Neural progenitor cell (in vitro differentiated cells): ENCODE results near the gene TGM4. TPM values are rescaled to one million over a fixed set of nuclear protein-coding genes. Genes with fewer than 3 reads are reported as not detected.

Experiments
- DNase-seq: peaks from one replicate; pipeline ENCODE4 v3.0.0-alpha.2; 2016; ENCODE audit warnings: low spot score
- H2AFZ ChIP-seq: fragments of 200-600 bp; sonication (generic); replicated peaks from 2 replicates; pipeline ENCODE4 v1.6.1; 2016; ENCODE audit warnings: antibody characterized with exemption
- H3F3A ChIP-seq: fragments of 200-600 bp; sonication (generic); 2 replicates; pipeline ENCODE4 v1.6.1; 2016; ENCODE audit warnings: antibody characterized with exemption, low read depth
- H3K27ac ChIP-seq: fragments of 200-600 bp; sonication (generic); 2 replicates; pipeline ENCODE4 v1.5.1; 2016; ENCODE audit warnings: mild to moderate bottlenecking
- H3K27me3 ChIP-seq: fragments of 200-600 bp; sonication (generic); 2 replicates; pipeline ENCODE4 v1.6.1; 2016; ENCODE audit warnings: mild to moderate bottlenecking, moderate library complexity
- H3K36me3 ChIP-seq: fragments of 200-600 bp; sonication (generic); 2 replicates; pipeline ENCODE4 v1.5.1; 2016
- H3K4me1 ChIP-seq: fragments of 200-600 bp; sonication (generic); 2 replicates; pipeline ENCODE4 v1.6.1; 2016; ENCODE audit warnings: mixed run types
- H3K4me2 ChIP-seq: fragments of 200-600 bp; sonication (generic); 2 replicates; pipeline ENCODE4 v1.6.1; 2016
- H3K4me3 ChIP-seq: fragments of 200-600 bp; sonication (generic); 2 replicates; pipeline ENCODE4 v1.5.1; 2016
- H3K79me2 ChIP-seq: fragments of 200-600 bp; sonication (generic); 2 replicates; pipeline ENCODE4 v1.6.1; 2016; ENCODE audit warnings: low read depth
- H3K9ac ChIP-seq: fragments of 200-600 bp; sonication (generic); 2 replicates; pipeline ENCODE4 v1.6.1; 2016
- H3K9me3 ChIP-seq: fragments of 200-600 bp; sonication (generic); 2 replicates; pipeline ENCODE4 v1.5.1; 2016; ENCODE audit warnings: low read depth
- H4K20me1 ChIP-seq: fragments of 200-600 bp; sonication (generic); 2 replicates; pipeline ENCODE4 v1.6.1; 2016; ENCODE audit warnings: low read depth
- H3K27ac Mint-ChIP-seq: 3 replicates; pipeline ENCODE4 v1.8.0; 2021; ENCODE audit warnings: mixed read lengths
- H3K27me3 Mint-ChIP-seq: 2 replicates; pipeline ENCODE4 v1.8.0; 2022; ENCODE audit warnings: low read depth, mild to moderate bottlenecking, inconsistent platforms, moderate library complexity, mixed read lengths; ENCODE audit not compliant: insufficient read depth
- H3K36me3 Mint-ChIP-seq: 3 replicates; pipeline ENCODE4 v1.8.0; 2021; ENCODE audit warnings: mixed read lengths
- H3K4me1 Mint-ChIP-seq: 3 replicates; pipeline ENCODE4 v1.8.0; 2021; ENCODE audit warnings: mixed read lengths
- H3K4me3 Mint-ChIP-seq: 3 replicates; pipeline ENCODE4 v1.8.0; 2021; ENCODE audit warnings: mild to moderate bottlenecking, moderate library complexity, mixed read lengths
- H3K9me3 Mint-ChIP-seq: 3 replicates; pipeline ENCODE4 v1.8.0; 2020; ENCODE audit warnings: mixed read lengths
- EZH2 ChIP-seq: fragments of 200-600 bp; sonication (generic); IDR thresholded peaks from 2 replicates; pipeline ENCODE4 v1.6.1; 2017; ENCODE audit warnings: antibody characterized with exemption, mild to moderate bottlenecking, moderate library complexity
- EZH2phosphoT487 ChIP-seq: fragments of 200-600 bp; sonication (generic); IDR thresholded peaks from 2 replicates; pipeline ENCODE4 v1.6.1; 2017; ENCODE audit warnings: antibody characterized with exemption
- microRNA counts: library from miRNA; unstranded; fragments of <30 nt; microRNA quantifications from one replicate; lab custom pipeline; 2016
- total RNA-seq: library from RNA; depleted of rRNA; stranded (reverse); fragments of >200 nt; gene quantifications from 2 replicates; pipeline ENCODE4 v1.2.3, GENCODE V29; 2015; ENCODE audit warnings: low replicate concordance
- TF ChIP-seq, protein P1 (sequence below): fragments of 200-600 bp; sonication (generic); IDR thresholded peaks from 2 replicates; pipeline ENCODE4 v1.5.1; 2017; ENCODE audit warnings: antibody characterized with exemption, mild to moderate bottlenecking

Gene TGM4
- total RNA-seq, 1 donor from 2014 or later, result 0.04 TPM

- H3K4me3 ChIP-seq, result no peak overlapping the region
- no peaks in the 10 kb centered on the region for H3K4me1 ChIP-seq
- peaks cover 30% of the 10 kb centered on the region for H4K20me1 ChIP-seq
- TF ChIP-seq EZH2 (no peak), EZH2phosphoT487 (no peak)
- TF ChIP-seq, protein P1, sequence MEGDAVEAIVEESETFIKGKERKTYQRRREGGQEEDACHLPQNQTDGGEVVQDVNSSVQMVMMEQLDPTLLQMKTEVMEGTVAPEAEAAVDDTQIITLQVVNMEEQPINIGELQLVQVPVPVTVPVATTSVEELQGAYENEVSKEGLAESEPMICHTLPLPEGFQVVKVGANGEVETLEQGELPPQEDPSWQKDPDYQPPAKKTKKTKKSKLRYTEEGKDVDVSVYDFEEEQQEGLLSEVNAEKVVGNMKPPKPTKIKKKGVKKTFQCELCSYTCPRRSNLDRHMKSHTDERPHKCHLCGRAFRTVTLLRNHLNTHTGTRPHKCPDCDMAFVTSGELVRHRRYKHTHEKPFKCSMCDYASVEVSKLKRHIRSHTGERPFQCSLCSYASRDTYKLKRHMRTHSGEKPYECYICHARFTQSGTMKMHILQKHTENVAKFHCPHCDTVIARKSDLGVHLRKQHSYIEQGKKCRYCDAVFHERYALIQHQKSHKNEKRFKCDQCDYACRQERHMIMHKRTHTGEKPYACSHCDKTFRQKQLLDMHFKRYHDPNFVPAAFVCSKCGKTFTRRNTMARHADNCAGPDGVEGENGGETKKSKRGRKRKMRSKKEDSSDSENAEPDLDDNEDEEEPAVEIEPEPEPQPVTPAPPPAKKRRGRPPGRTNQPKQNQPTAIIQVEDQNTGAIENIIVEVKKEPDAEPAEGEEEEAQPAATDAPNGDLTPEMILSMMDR, result no peak
- no peak overlapping the region for H3K27ac ChIP-seq
- H3K27me3 ChIP-seq, result no peaks in the 10 kb centered on the region
- H3K79me2 ChIP-seq, result peaks cover 73% of the 10 kb centered on the region
- no peaks in the 10 kb centered on the region for H3K27me3 Mint-ChIP-seq
- H3K27ac Mint-ChIP-seq, result no peak overlapping the region
- H3K36me3 ChIP-seq, result no peaks in the 10 kb centered on the region
- H3K9me3 ChIP-seq, result no peaks in the 10 kb centered on the region
- DNase-seq, result no peak
- no peak overlapping the region for H3K4me2 ChIP-seq
- no peak overlapping the region for H3K4me3 Mint-ChIP-seq
- no peak overlapping the region for H2AFZ ChIP-seq
- H3K4me1 Mint-ChIP-seq, result peaks cover 4% of the 10 kb centered on the region
- H3K9me3 Mint-ChIP-seq, result no peaks in the 10 kb centered on the region
- no peak overlapping the region for H3K9ac ChIP-seq
- H3K36me3 Mint-ChIP-seq, result no peaks in the 10 kb centered on the region
- H3F3A ChIP-seq, result no peaks in the 10 kb centered on the region
These were observed 88.4 kb downstream of the TGM4 start for GRCh38 chr3:44962621-44963393.

DNA sequence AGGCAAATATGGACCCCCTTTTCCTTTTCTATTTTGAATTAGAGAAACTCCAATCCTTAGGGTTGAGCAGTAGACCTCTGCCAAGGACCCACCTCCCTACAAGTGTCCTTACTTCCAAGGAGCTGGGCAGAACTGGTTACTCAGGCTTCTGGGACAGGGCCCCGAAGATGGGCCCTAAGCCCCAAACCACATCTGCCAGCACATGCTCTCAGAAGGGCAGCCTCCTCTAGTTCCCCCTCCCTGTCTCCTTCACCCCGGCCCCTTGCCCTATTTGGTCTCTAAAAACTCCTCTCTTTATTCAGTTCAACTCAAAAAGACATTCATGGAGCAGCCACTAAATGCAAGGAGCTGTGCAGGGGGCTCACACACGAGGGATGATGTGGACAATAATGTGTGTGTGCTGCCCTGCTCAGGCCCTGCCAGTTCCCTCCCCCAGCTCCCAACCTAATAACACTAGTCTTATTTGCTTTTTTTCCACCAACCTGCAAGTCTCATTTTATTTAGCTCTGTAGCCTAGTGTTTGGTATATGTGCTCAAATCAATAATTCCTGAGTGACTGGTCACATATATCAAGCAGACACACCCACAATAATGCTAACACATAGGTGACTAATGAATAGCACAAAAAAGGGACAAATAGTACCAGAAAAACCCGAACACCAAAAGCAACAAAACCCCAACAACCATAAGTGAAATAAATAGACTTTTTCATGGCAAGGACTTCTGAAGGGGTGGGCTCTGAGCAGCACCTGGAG is 89.3 kb downstream of the TGM4 start:
- TF ChIP-seq EZH2phosphoT487 (no peak), EZH2 (no peak)
- TF ChIP-seq, protein P1, result no peak
- H3K9ac ChIP-seq, result no peak overlapping the region
- peaks cover 30% of the 10 kb centered on the region for H4K20me1 ChIP-seq
- Mint-ChIP-seq H3K27me3 (no peaks in the 10 kb centered on the region), H3K4me1 (peaks cover 4% of the 10 kb centered on the region), H3K36me3 (no peaks in the 10 kb centered on the region), H3K4me3 (no peak overlapping the region), H3K9me3 (no peaks in the 10 kb centered on the region), H3K27ac (no peak overlapping the region)
- no peaks in the 10 kb centered on the region for H3K9me3 ChIP-seq
- H3K79me2 ChIP-seq, result peaks cover 80% of the 10 kb centered on the region
- no peaks in the 10 kb centered on the region for H3K36me3 ChIP-seq
- no peak overlapping the region for H3K4me3 ChIP-seq
- H2AFZ ChIP-seq, result no peak overlapping the region
- no peaks in the 10 kb centered on the region for H3K27me3 ChIP-seq
- DNase-seq, result no peak
- H3F3A ChIP-seq, result no peaks in the 10 kb centered on the region
- H3K4me2 ChIP-seq, result no peak overlapping the region
- no peaks in the 10 kb centered on the region for H3K4me1 ChIP-seq
- no peak overlapping the region for H3K27ac ChIP-seq

MicroRNA genes within 50 kb of the gene (microRNA counts, 767-probe panel; counts per million panel counts)
- 460 counts per million, percentile 90 among the panel's probes with 10 or more counts for microRNA hsa-miR-564 (lab: Ali Mortazavi, UCI)

Other genes starting within 250 kb of the TGM4 start
- 38.7 and 49.1 TPM in 2 replicates for gene ZNF197, start 249.6 kb upstream of the TGM4 start, total RNA-seq
- gene ZNF35, start 225.9 kb upstream of the TGM4 start, total RNA-seq, result 23.4 and 29.8 TPM in 2 replicates
- gene ZNF502, start 161.9 kb upstream of the TGM4 start, total RNA-seq, result 3.6 and 5.1 TPM in 2 replicates
- gene ZNF501, start 145.0 kb upstream of the TGM4 start, total RNA-seq, result 9.9 and 12.6 TPM in 2 replicates
- gene KIAA1143, start 113.0 kb upstream of the TGM4 start, total RNA-seq, result 48.9 and 73.6 TPM in 2 replicates
- 46.2 and 83.4 TPM in 2 replicates for gene KIF15, start 112.8 kb upstream of the TGM4 start, total RNA-seq
- 10.1 and 17.7 TPM in 2 replicates for gene TMEM42, start 12.7 kb upstream of the TGM4 start, total RNA-seq
- gene ZDHHC3, start 101.6 kb downstream of the TGM4 start, total RNA-seq, result 41.2 and 65.8 TPM in 2 replicates
- 86.6 and 88.7 TPM in 2 replicates for gene EXOSC7, start 101.6 kb downstream of the TGM4 start, total RNA-seq
- not detected in 2 replicates for gene CLEC3B, start 151.7 kb downstream of the TGM4 start, total RNA-seq